Mesothelial cell of epicardium (in vitro differentiated cells): ENCODE results near the gene RAB23. TPM values are rescaled to one million over a fixed set of nuclear protein-coding genes. Genes with fewer than 3 reads are reported as not detected.

Experiments
- DNase-seq, 2 experiments: peaks; one replicate each; pipeline ENCODE4 v3.0.0; 2021; ENCODE audit warnings: low spot score in 2 of 2; ENCODE audit not compliant: unreplicated experiment in 2 of 2
- H3K27ac Mint-ChIP-seq: 2 replicates; pipeline ENCODE4 v1.8.0; 2021; ENCODE audit warnings: mixed read lengths
- H3K27me3 Mint-ChIP-seq: 2 replicates; pipeline ENCODE4 v1.8.0; 2021; ENCODE audit warnings: low read depth, mixed read lengths
- H3K36me3 Mint-ChIP-seq: 2 replicates; pipeline ENCODE4 v1.8.0; 2021; ENCODE audit warnings: mixed read lengths
- H3K4me1 Mint-ChIP-seq: 2 replicates; pipeline ENCODE4 v1.8.0; 2021; ENCODE audit warnings: mixed read lengths
- H3K4me3 Mint-ChIP-seq: 2 replicates; pipeline ENCODE4 v1.8.0; 2021; ENCODE audit warnings: mild to moderate bottlenecking, moderate library complexity, mixed read lengths
- H3K9me3 Mint-ChIP-seq: 2 replicates; pipeline ENCODE4 v1.8.0; 2021; ENCODE audit warnings: mixed read lengths
- total RNA-seq: library from RNA; stranded (reverse); gene quantifications from 3 replicates; pipeline ENCODE4 v1.2.1, GENCODE V29; 2021
- TF ChIP-seq, protein P1 (sequence below): fragments of 200-600 bp; sonication (generic); IDR thresholded peaks from one replicate; pipeline ENCODE4 v1.5.0; 2021; ENCODE audit warnings: antibody characterized with exemption; ENCODE audit not compliant: unreplicated experiment

RAB23 gene
- total RNA-seq, 1 donor from 2014 or later: 16.1 TPM

DNA sequence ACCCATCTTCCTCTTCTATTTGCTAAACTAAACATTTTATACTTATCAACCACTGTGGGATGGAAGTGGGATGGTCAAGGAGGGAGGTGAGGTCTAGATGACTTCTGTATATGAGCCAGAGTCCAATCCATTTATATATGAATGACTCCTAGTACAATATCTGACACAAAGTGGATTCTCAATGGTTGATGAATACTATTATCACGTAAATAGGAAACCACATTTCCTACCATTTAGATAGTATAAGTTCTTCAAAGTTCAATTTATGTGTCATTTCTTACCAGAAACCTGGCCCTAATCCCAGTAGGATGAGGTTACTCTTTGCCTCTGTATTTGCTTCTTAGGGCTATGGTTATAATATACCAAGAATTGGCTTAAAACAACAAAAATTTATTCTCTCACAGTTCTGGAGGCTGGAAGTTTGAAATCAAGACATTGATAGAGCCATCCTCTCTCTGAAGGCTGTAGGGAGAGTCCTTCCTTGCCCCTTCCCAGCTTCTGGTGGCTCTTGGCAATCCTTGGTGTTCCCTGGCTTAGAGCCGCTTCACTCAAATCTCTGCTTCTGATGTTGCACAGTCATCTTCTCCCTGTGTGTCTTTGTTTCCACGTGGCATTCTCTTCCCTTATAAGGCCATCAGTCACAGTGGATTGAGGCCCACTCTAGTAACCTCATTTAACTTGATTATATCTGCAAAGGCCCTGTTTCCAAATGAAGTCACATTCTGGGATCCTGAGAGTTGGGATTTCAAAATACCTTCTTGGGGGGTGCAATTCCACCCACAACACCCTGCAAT lies 41.0 kb upstream of the RAB23 start:
- peaks cover 19% of the 10 kb centered on the region for H3K4me1 Mint-ChIP-seq
- no peak overlapping the region for H3K27ac Mint-ChIP-seq
- no peaks in the 10 kb centered on the region for H3K9me3 Mint-ChIP-seq
- no peak for DNase-seq
- H3K36me3 Mint-ChIP-seq: no peaks in the 10 kb centered on the region
- no peaks in the 10 kb centered on the region for H3K27me3 Mint-ChIP-seq
- no peak overlapping the region for H3K4me3 Mint-ChIP-seq
- TF ChIP-seq, protein P1, sequence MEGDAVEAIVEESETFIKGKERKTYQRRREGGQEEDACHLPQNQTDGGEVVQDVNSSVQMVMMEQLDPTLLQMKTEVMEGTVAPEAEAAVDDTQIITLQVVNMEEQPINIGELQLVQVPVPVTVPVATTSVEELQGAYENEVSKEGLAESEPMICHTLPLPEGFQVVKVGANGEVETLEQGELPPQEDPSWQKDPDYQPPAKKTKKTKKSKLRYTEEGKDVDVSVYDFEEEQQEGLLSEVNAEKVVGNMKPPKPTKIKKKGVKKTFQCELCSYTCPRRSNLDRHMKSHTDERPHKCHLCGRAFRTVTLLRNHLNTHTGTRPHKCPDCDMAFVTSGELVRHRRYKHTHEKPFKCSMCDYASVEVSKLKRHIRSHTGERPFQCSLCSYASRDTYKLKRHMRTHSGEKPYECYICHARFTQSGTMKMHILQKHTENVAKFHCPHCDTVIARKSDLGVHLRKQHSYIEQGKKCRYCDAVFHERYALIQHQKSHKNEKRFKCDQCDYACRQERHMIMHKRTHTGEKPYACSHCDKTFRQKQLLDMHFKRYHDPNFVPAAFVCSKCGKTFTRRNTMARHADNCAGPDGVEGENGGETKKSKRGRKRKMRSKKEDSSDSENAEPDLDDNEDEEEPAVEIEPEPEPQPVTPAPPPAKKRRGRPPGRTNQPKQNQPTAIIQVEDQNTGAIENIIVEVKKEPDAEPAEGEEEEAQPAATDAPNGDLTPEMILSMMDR: no peak

DNA sequence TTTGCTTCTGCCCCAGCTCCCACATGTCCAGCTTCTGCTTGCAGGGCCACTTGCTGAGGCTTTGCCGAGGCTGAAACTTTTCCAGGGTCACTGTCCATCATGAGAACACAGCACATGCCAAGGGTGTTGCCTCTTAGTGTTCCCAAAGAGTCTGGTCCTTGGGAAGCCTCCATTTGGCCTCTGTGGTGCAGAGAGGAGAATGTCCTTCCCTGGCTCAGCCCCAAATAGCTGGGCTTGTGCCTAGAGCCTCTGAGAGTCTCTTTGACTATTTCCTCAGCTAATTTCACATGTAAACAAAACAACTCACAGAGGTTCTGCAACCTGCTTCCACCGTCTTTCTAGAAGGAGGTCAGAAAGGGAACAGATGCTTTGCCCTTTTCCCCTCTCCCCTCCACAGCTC lies 40.4 kb upstream of the RAB23 start:
- H3K27ac Mint-ChIP-seq: no peak overlapping the region
- no peak overlapping the region for H3K4me3 Mint-ChIP-seq
- DNase-seq: no peak
- H3K36me3 Mint-ChIP-seq: no peaks in the 10 kb centered on the region
- no peaks in the 10 kb centered on the region for H3K9me3 Mint-ChIP-seq
- H3K27me3 Mint-ChIP-seq: no peaks in the 10 kb centered on the region
- H3K4me1 Mint-ChIP-seq: peaks cover 21% of the 10 kb centered on the region
- TF ChIP-seq, protein P1: no peak

DNA sequence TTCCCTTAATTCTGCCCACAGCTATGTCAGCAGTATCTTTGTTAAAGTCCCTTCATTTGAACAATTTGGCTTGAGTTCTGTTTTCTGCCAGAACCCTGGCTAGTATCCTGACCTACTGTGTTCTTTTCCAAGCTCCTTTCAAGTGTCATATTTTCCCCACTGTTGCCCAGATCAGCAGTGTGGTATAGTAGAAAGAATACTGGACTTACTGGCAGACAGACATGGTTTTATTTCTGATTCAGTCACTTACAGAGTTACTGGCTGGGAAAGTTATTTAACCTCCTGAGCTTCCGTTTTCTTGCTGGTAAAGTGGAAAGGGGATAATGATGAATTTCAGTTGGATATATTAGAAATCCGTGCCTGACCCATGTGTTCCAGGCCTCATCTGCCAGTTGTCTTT lies 39.8 kb upstream of the RAB23 start:
- H3K9me3 Mint-ChIP-seq: no peaks in the 10 kb centered on the region
- H3K27ac Mint-ChIP-seq: no peak overlapping the region
- no peaks in the 10 kb centered on the region for H3K27me3 Mint-ChIP-seq
- peaks cover 21% of the 10 kb centered on the region for H3K4me1 Mint-ChIP-seq
- no peaks in the 10 kb centered on the region for H3K36me3 Mint-ChIP-seq
- H3K4me3 Mint-ChIP-seq: no peak overlapping the region
- TF ChIP-seq, protein P1: no peak
- DNase-seq: no peak

DNA sequence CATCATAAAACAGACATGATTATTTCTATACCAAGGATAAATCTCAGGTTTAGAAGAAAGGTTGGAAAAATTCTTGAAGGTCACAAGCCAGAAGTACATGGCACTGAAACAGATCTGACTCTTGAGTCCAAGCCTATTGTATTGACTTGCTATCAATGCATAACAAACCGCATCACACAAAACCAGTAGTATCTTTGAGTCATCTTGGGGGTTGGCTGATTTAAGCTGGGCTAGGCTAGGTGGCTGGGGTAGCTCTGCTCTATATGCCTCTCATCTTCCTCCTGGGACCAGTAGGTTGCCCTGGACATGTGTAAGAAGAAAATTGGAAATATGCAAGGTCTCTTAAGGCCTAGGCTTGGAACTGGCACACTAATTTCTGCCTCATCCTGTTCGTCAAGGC lies 37.0 kb upstream of the RAB23 start:
- no peak for DNase-seq
- no peak overlapping the region for H3K27ac Mint-ChIP-seq
- TF ChIP-seq, protein P1: no peak
- H3K4me3 Mint-ChIP-seq: no peak overlapping the region
- no peaks in the 10 kb centered on the region for H3K9me3 Mint-ChIP-seq
- peaks cover 23% of the 10 kb centered on the region for H3K4me1 Mint-ChIP-seq
- no peaks in the 10 kb centered on the region for H3K36me3 Mint-ChIP-seq
- H3K27me3 Mint-ChIP-seq: no peaks in the 10 kb centered on the region

DNA sequence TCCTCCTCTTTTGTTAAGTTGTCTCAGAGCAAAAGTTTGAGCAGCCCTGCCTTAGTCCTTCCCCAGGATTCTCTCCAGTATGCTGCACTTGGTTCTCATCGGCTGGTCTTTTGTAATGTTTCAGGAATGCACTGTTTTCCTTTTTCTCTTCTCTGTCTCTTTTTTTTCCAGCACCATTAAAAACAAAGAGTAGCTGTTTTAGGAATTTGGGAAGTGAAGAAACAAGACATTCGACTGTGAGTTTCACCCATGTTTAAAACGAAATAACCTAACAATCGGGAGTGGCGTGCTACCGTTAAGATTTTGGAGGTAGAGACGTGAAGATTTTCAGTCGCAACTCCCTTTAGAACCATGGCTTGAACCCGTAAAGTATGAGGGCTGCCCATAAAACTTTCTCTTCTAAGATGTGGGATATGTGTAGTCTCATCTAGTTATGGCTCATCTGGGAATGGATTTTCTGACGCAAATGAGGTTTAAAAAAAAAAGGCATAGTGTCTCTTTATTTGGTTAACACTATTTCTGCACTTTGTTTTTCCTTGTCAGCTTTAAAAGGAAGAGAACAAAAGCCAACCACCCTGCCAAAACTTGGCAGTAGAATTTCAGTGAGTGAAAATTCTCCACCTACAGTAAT lies 35.9 kb upstream of the RAB23 start:
- DNase-seq: no peak
- H3K27ac Mint-ChIP-seq: peak overlapping the region; percentile 58
- H3K36me3 Mint-ChIP-seq: no peaks in the 10 kb centered on the region
- H3K4me1 Mint-ChIP-seq: peaks cover 17% of the 10 kb centered on the region
- no peak overlapping the region for H3K4me3 Mint-ChIP-seq
- TF ChIP-seq, protein P1: no peak
- H3K9me3 Mint-ChIP-seq: no peaks in the 10 kb centered on the region
- no peaks in the 10 kb centered on the region for H3K27me3 Mint-ChIP-seq
